ENCODE data around the gene KLF15.

- TF ChIP-seq CTCF (IDR thresholded peaks at IDR 0.05; ENCODE audit: control extremely low read depth in 1 of 3, insufficient read depth in 1 of 3, low read depth in 1 of 3, low read length in 3 of 3) (no peak), POLR2A (IDR thresholded peaks at IDR 0.05; ENCODE audit: control extremely low read depth in 1 of 2, low read depth in 2 of 2, low read length in 2 of 2) (no peak), EGR1 (IDR thresholded peaks at IDR 0.05; ENCODE audit: borderline replicate concordance, low read depth, low read length) (no peak), GABPA (IDR thresholded peaks at IDR 0.05; ENCODE audit: borderline replicate concordance, insufficient read depth, low read length) (no peak), SUZ12 (IDR thresholded peaks at IDR 0.05; ENCODE audit: low read length) (no peak), GTF2F1 (IDR thresholded peaks at IDR 0.05; ENCODE audit: borderline replicate concordance, low read depth, low read length) (no peak), TAF1 (IDR thresholded peaks at IDR 0.05; ENCODE audit: low read depth, low read length) (no peak), BRCA1 (IDR thresholded peaks at IDR 0.05; ENCODE audit: low read depth, low read length) (no peak), TBP (IDR thresholded peaks at IDR 0.05; ENCODE audit: low read depth, low read length) (no peak), JUN (IDR thresholded peaks at IDR 0.05; ENCODE audit: low read depth, low read length) (no peak)
Measured at GRCh38 chr3:126317029-126317996, 39.9 kb downstream of the KLF15 start.

Measured in H1 (cell line).